Aortic smooth muscle cell (primary cell): ENCODE measurements around the gene PDK3. TPM values are rescaled to one million over a fixed set of nuclear protein-coding genes. Genes with fewer than 3 reads are reported as not detected.

Experiments used
- total RNA-seq: library from RNA; depleted of rRNA; stranded (reverse); fragments of >200 nt; gene quantifications from 2 replicates; pipeline ENCODE4 v1.2.3, GENCODE V29; 2014

The PDK3 gene
- total RNA-seq, result 25.9 and 34.3 TPM in 2 replicates

DNA sequence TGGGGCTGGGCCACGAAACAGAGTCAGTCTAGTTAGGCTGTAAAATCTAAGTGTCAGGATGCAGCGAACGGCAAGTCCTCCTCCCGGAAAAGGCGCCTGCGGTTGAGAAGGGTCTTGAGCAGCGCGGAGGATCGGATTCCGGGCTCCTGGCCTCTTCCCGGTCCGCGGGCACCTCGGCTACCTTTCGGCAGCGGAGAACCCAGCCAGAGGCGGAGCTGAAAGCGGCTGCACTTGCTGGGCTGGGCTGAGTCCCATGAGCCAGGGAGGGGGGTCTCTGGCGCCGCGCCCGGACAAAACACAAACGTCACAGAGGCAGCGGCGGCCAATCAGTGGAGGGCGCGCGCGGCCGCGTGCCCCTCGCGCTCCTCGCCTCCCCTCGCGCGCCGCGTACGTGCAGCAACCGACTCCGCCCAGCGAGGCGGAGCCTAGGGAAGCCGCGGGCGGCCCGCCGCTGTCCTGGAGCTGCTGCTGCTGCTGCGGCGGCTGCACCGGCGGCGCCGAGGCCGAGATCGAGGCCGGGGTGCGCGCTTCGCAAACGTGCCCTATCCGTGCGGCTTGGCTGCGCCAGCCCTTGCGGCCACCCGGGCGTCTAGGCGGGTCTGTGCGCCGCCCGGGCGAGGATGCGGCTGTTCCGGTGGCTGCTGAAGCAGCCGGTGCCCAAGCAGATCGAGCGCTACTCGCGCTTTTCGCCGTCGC lies at the start of gene PDK3:
Gene PDK3, plus strand, starts transcription at position 451 of the 696 bp plus-strand sequence. Its CDS starts 170 bp downstream, at position 621.

Other genes starting within 250 kb of the PDK3 start
- not detected in 2 replicates for gene SUPT20HL2, start 151.2 kb upstream of the PDK3 start, total RNA-seq
- gene SUPT20HL1, start 104.6 kb upstream of the PDK3 start, total RNA-seq, result under 0.01 and 0.06 TPM in 2 replicates
- 0.12 and 0.40 TPM in 2 replicates for gene PCYT1B, start 182.1 kb downstream of the PDK3 start, total RNA-seq
- 10.8 and 16.1 TPM in 2 replicates for gene POLA1, start 228.6 kb downstream of the PDK3 start, total RNA-seq